ENCODE measurements around the gene FBXW7.
"Not testable (repeated sequence)": the region's sequence is repeated elsewhere in the genome, so short reads cannot be mapped to it uniquely, and the experiment has no call there.

The FBXW7 gene, protein sequence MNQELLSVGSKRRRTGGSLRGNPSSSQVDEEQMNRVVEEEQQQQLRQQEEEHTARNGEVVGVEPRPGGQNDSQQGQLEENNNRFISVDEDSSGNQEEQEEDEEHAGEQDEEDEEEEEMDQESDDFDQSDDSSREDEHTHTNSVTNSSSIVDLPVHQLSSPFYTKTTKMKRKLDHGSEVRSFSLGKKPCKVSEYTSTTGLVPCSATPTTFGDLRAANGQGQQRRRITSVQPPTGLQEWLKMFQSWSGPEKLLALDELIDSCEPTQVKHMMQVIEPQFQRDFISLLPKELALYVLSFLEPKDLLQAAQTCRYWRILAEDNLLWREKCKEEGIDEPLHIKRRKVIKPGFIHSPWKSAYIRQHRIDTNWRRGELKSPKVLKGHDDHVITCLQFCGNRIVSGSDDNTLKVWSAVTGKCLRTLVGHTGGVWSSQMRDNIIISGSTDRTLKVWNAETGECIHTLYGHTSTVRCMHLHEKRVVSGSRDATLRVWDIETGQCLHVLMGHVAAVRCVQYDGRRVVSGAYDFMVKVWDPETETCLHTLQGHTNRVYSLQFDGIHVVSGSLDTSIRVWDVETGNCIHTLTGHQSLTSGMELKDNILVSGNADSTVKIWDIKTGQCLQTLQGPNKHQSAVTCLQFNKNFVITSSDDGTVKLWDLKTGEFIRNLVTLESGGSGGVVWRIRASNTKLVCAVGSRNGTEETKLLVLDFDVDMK

DNA sequence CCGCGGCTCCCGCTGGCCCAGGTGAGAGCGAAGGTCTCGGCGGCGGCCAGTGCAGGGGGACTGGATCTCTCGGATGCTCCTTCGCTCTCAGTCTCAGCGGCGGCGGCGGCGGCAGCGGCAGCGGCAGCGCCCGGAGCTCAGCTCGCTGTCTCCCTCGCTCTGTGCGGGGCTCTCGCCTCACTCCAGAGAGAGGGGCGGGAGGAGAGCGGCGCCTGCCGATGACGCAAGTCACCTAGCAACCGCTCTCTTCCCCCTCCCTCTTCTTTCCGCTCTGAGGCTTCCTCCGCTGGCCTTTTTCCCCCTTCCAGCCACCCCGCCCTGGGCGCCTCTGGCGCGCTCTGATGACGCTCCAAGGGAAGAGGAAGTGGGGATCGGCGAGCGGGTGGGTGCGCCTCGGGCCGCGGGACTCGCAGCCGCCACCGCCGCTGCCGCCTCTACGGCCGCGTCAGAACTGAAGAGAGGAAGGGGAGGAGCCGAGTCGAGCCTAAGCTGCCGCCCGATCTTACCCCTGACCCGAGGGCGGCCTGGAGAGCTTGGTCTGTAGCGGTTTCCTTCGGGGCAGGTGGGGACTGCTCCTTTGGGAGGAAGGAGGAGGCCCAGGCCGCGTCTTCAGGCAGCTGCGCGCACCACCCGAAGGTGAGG lies at the start of gene FBXW7:
TSS of gene FBXW7 (minus strand) at position 190 of the 642 bp plus-strand sequence. CDS start 124,289 bp downstream, outside the sequence.
- DNase-seq (ENCODE audit: low read depth) = peak; percentile 100

GRCh38 chr4:152585023-152585441 lies 49.1 kb upstream of the FBXW7 start:
- no peak for DNase-seq (ENCODE audit: low read depth)

GRCh38 chr4:152581536-152582160 lies 45.8 kb upstream of the FBXW7 start:
- DNase-seq (ENCODE audit: low read depth) = no peak

GRCh38 chr4:152579916-152580315 lies 44.0 kb upstream of the FBXW7 start:
- DNase-seq (ENCODE audit: low read depth) = no peak

GRCh38 chr4:152579107-152579764 lies 43.3 kb upstream of the FBXW7 start:
- no peak for DNase-seq (ENCODE audit: low read depth)

DNA sequence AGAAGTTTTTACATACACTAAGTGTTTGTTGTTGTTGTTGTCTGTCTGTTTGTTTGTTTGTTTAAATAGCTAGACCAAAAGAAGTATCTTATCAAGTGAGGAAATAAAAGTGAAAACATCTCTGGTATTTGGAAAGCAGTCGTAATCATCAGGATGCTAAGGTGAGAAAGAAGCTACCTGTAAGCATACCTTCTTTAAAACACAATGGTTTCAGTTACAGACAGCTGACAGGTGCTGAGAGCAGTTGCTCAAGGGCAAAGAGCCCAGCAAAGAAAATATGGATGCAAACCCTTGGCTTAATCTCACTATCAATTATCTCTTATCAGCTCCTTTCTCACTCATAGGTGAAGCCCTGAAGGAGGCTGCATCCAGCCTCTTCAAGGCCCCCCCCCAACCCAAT lies 42.8 kb upstream of the FBXW7 start:
- DNase-seq (ENCODE audit: low read depth) = no peak

GRCh38 chr4:152577708-152578396 lies 42.0 kb upstream of the FBXW7 start:
- no peak for DNase-seq (ENCODE audit: low read depth)

- no peak for DNase-seq (ENCODE audit: low read depth)
Measured at GRCh38 chr4:152575533-152575932, 39.6 kb upstream of the FBXW7 start.

GRCh38 chr4:152573861-152574260 lies 38.0 kb upstream of the FBXW7 start:
- no peak for DNase-seq (ENCODE audit: low read depth)

- DNase-seq (ENCODE audit: low read depth) = no peak
Measured at GRCh38 chr4:152572417-152573086, 36.7 kb upstream of the FBXW7 start.

GRCh38 chr4:152571770-152572169 lies 35.9 kb upstream of the FBXW7 start:
- DNase-seq (ENCODE audit: low read depth) = no peak

GRCh38 chr4:152571296-152571695 lies 35.4 kb upstream of the FBXW7 start:
- no peak for DNase-seq (ENCODE audit: low read depth)

GRCh38 chr4:152565333-152565732 lies 29.4 kb upstream of the FBXW7 start:
- DNase-seq (ENCODE audit: low read depth) = no peak

- no peak for DNase-seq (ENCODE audit: low read depth)
Measured at GRCh38 chr4:152564336-152564735, 28.4 kb upstream of the FBXW7 start.

DNA sequence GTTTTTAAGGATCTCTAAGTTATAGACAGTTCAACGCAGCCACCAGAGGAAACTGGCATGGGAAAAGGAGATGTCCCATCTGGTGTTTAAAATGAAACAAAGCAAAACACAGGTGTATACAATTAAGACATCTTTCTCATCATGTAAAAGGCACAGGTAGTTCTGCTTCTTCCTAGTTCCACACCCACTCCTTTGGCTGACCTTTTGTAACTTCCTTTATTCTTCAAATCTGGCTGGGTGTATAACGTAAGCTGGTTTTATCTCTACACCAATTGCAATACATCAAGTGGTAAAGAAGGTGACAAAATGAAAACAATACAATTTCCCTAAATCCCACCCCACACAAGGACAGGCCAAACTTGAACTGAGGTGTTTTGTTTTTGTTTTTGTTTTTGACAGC lies 27.3 kb upstream of the FBXW7 start:
- no peak for DNase-seq (ENCODE audit: low read depth)

DNA sequence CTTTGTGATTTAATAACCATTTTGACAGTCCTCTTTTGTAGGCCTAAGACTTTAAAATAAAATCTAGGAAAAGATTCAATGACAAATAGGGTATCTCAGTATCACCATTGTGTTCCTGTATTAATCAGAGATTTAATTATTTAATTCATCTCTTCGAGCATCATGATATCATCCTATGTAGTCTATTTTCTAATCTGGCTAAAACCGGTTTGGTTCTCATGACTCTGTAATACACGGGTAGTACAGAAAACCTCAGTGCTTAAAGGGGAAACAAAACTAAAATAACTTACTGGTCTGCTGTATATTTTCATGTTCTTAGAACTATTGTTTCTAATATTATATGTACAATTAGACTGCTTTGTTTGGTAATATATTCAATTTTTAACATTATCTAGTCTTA lies 23.7 kb upstream of the FBXW7 start:
- DNase-seq (ENCODE audit: low read depth) = no peak

DNA sequence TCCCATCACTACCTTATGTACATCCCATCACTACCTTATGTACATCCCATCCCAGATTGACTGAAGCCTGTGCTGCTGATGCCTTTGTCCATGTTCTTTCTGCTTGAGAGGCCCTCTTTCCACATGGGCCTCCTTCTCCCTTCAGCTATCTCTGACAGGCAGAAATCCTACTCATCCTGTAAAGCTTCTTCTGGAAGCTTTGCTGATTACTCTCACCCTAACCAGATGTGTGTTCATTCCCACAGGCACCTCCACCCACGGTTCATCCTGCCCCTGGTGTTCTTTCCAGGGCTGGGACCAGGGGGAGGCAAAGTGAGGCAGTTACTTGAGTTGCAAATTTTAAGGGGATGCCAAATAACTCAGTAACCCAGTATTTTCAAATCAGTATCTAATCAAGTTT lies 22.5 kb upstream of the FBXW7 start:
- no peak for DNase-seq (ENCODE audit: low read depth)

GRCh38 chr4:152556834-152557233 lies 20.9 kb upstream of the FBXW7 start:
- no peak for DNase-seq (ENCODE audit: low read depth)

DNA sequence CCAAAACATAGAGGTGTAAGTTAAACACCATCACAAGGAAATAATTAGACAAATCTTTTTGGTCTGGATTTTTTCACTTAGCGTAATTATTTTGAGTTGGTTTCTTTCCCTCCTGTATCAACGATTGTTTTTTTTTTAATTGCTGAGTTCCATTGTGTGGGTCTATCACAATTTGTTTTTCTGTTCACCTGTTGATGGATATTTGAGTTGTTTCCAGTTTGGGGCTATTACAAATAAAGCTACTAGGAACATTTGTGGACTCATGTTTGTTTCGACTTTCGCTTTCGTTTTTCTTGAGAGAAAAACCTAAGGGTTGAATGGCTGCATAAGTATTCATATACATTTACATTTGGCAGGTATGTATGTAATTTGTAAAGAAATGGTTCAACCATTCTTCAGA lies 20.4 kb upstream of the FBXW7 start:
- DNase-seq (ENCODE audit: low read depth) = no peak

- no peak for DNase-seq (ENCODE audit: low read depth)
Measured at GRCh38 chr4:152554742-152555141, 18.9 kb upstream of the FBXW7 start.

DNA sequence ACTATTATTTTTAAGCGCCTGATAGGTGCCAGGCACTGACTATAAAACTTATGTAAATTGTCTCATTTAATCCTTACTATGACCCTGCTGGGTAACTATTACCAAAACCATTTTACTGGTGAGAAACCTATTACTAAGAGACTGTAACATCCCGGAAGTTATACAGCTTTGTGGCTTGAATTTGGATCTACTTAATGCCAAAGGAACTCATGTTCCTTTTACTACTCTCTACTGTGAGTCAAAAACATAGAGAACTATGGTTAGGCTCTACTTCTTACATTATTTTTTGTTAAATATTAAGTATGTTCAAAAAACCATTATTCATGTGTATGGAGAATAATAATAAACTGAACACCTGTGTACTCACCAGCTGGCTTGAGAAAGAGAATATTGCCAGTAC lies 14.8 kb upstream of the FBXW7 start:
- DNase-seq (ENCODE audit: low read depth) = not testable (repeated sequence)

Data from stimulated activated CD8-positive, alpha-beta memory T cell treated with anti-CD3 and anti-CD28 coated beads, Interleukin-12 subunit alpha, Interleukin-12 subunit beta, amount 100 ng/mL, for 4 hours (primary cell).